NK-92 treated with Interleukin-12 subunit alpha and Interleukin-12 subunit beta, amount 100 ng/mL, for 24 hours (cell line): Measurements from ENCODE around the gene GPR146.
"Not testable (repeated sequence)": the region's sequence is repeated elsewhere in the genome, so short reads cannot be mapped to it uniquely, and the experiment has no call there.

ENCODE experiments used
- DNase-seq: peaks from one replicate; lab custom pipeline; 2025; lab: John Stamatoyannopoulos, UW

The GPR146 gene, protein sequence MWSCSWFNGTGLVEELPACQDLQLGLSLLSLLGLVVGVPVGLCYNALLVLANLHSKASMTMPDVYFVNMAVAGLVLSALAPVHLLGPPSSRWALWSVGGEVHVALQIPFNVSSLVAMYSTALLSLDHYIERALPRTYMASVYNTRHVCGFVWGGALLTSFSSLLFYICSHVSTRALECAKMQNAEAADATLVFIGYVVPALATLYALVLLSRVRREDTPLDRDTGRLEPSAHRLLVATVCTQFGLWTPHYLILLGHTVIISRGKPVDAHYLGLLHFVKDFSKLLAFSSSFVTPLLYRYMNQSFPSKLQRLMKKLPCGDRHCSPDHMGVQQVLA

DNA sequence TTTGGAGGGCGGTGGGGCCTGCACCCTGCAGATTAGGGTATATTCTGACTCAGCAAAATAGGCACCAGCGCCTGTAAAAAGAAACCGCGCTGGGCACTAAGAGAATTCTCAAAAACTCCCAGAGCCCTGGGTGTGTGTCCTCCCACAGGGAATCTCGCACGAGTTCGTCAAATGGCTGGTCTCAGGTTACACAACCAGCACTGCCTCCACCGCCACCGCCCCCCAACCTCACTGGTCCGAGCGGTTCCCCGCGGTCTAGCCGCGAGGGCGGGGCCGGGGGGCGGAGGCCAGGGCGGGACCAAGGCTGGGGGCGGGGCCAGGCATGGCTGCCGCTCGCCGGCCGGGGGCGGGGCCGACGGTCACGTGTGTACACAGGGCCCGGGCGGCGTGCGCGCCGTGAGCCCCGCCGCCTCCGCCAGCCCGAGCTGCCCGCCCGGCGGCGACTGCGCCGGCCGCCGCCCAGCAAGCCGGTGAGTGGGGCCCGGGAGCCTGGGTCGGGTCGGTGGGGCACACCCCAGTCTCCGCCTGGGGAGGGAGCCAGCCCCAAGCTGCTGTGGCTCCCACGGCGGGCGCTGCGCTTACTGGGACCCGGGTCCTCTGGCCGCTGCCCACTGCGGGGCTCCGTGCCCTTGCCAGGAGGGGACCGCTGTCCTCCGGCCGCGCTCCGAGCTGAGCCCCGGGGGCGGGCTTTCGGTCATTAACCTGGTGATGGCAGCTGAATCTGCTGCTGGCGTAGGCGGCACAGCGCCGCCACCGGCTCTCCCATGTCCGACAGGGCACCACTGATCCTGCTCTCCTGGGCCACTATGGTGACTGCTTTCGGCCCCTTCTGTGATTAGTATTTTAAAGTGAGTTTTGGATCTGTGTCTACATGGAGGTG lies at the start of gene GPR146:
Gene GPR146, plus strand, starts transcription at position 358 of the 880 bp plus-strand sequence. CDS start 12,970 bp downstream, outside the sequence.
- DNase-seq = peak; percentile 38

DNA sequence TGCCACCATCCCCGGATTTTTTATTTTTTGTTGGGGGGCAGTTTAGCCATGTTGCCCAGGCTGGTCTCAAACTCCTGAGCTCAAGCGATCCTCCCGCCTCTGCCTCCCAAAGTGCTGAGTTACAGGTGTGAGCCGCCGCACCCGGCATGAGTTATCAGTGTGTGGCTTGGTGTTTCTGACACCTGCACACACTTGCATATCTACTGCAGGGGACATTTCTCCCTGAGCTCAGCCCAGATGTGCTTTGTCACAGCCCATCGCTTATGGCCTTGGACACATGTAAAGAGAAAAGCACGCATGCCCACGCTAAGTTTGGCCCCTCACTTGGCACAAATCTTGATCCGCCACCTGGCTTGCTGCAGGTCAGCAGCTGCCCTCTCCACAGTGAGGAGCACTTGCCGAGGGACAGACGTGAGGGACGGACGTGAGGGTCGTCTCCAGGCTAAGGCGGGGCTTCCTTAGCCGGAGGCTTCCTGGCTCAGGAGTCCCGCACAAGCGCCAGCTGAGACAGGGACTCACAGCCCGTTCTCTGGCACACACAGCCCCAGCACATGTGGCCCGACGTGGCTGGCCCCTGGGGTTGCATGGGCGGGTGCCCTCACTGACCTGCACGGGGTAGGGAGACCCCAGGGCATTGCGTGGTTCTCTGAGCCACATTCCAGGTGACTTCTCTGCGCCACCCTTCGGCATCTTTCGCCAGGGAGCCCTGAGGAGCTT lies 49.6 kb upstream of the GPR146 start:
- DNase-seq = no peak

DNA sequence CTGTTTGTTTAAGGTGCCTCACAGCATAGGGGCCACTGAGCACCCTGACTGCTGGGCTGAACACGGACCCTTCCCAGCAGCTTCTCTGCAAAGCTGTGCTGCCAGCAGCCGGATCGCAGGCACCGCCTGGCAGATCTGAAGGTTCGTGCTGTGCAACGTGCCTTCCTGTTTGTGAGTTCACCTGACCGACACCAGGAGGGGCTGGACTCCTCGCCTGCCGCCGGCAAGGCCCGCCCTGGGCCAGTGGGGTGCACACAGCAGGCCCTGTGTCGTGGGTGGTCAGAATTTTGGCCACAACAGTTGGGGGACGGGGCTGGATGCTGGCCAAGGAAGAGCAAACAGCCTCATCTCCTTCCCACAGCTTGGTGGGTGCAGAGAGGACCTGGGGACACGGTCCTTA lies 48.8 kb upstream of the GPR146 start:
- no peak for DNase-seq

DNA sequence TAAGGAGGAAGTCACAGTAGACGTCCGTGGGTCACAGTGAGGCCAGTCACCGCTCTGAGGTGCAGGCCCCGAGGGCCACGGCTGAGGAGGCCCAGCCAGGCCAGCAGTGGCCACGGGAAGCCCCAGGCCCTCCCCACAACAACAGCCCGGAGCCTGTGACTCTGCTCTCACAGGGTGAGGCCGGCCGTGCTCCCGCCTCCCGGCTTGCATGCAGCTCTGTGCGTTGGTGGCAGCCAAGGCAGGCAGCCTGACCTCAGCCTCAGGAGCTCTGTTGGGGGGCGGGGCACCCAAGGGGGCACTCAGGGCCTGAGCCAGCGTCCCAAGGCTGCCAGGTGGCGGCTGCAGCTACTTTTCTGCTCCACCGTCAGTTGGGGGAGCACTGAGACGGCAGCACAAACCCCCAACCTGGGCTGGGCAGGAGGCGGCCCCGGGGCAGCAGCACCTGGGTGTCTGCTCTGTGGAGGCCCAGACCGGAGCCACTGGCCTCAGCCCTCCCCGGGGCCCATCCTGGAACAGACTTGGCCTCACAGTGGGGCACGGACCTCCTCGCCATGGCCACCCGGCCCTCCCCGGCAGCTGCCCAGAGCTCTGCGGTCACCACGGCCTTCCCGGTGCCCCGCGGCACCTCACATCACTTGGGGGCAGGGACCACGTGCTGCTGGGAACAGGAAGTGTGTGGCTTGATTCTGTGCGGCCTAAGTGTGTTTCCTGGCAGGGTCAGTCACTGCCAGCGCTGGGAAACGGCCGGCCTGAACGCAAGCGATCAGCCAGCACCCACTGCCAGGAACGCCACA lies 48.1 kb upstream of the GPR146 start:
- DNase-seq = no peak

DNA sequence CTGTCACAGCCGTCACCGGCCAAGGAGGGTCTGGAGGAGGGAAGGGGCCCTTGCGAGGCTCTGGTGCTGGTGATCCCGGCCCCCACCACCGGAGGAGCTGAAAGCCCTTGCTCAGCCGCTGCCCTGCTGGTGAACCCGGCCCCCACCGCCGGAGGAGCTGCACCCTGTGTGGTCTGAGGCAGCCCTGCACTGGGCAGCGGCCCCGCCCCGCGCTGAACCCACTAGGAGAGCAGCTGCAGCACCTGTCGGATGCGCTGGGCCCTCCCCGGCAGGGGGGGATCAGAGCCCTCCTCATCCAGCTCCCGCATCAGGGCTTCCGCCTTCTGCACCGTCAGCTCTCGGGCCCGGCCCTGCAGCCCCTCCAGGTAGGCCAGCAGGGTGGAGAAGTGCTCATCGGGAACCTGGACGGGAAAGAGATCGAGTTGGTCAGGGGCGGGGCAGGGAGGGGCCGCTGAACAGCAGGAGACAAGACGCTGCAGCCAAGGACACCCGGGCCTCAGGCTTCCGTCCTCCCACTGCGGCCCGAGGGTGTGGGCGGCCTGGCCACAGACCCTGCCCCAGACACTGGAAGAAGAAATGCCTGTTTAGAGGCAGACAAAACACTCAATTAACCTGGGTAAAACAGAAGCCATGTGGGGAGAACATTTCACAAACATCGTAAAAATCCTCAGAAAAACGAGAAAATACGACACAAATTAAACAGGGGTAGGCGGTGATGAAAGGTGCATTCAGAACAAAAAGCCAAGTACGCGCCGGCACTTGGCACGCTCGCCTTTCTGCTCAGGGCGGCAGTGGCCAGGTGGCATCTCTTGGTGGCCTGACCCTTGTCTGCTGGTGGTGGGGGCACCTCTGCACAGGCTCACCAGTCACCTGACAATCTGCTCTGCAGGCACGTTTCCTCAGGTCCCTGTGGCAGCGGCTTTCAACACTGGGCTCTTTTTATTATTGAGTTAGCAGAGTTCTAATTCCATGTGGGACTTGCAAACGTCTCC lies 46.6 kb upstream of the GPR146 start:
- DNase-seq = no peak

DNA sequence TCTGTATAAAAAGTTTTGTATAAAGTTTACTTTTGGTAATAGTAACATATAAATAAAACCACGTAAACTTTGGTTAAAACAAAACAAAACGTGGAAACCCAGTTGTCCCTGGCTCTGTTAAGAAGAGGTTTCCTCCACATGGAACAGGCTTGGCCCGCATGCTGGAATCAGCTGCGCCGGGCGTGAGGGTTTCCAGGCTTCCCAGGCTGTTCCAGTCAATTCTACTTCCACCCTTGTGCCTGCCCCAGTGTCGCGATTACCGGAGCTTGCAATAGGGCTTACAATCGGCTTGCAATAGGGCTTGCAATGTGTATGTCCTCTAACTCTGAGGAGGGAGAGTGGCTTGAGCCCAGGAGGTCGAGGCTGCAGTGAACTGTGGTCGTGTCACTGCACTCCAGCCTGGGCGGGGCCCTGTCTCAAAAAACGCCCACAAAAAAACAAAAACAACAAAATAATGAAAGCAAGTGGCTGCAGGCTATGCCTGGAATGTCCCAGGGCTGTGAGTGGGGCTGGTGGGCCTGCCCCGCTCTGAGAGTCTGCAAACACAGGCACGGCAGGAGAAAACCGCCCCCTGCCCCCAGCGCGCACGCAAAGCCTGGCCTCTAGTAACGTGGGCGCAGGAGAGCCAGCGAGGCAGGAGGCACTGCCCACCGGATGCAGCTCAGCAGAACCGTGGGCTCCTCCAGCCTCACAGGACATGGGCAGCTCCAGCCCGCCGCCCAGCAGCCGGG lies 45.0 kb upstream of the GPR146 start:
- no peak for DNase-seq

DNA sequence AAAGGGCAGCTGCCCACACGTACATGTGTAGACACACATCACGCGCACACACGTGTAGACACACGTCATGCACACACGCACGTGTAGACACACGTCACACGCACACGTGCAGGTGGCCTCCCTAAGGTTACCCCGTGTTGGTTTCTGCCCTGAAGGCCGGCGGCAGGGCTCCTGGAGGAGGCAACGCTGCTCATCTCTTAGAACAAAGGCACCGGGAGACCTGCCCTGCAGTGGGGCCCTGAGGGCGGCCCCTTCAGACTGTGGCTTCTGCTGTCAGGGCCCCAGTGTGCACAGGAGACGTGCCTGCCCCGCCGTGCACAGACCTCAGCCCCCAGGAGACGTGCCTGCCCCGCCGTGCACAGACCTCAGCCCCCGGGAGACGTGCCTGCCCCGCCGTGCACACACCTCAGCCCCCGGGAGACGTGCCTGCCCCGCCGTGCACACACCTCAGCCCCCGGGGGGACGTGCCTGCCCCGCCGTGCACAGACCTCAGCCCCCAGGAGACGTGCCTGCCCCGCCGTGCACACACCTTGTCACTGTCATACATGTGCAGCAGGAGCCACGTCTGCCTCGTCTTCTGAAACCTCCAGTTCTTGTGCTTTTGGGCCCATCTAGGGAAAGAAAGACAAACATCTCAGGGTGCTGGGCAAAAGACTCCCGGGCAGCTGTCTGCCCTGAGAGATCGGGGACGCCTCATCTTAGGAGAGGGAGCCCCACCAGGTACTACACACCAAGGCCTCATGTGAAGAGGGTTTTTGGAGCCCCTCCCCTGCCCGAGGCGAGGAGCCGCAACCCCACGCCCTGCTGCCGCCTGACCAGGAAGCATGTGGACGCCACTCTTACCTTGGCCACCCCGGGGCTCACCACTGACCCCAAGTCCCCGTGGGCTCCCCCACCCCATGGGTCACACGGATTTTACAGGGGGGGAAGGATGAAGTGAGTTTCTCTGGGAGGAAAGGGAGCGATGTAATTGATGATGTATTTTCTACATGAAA lies 44.1 kb upstream of the GPR146 start:
- DNase-seq = no peak

DNA sequence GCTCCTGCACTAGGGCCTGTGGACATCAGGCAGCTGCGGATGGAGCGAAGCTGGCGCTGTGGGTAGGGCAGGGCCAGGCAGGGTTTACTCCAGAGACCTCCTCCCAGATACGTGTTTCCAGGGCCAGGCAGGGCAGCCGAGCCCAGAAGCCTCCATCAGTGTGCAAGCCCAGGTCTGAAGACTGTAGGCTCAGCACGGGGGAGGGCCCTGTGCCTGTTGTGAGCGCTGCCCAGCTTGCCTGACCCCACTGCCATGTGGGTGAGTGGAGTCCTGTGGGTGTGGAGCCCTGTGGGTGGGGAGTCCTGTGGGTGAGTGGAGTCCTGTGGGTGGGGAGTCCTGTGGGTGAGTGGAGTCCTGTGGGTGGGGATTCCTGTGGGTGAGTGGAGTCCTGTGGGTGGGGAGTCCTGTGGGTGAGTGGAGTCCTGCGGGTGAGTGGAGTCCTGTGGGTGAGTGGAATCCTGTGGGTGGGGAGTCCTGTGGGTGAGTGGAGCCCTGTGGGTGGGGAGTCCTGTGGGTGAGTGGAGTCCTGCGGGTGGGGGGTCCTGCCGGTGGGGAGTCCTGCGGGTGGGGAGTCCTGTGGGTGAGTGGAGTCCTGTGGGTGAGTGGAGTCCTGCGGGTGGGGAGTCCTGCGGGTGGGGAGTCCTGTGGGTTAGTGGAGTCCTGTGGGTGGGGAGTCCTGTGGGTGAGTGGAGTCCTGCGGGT lies 43.1 kb upstream of the GPR146 start:
- not testable (repeated sequence) for DNase-seq

DNA sequence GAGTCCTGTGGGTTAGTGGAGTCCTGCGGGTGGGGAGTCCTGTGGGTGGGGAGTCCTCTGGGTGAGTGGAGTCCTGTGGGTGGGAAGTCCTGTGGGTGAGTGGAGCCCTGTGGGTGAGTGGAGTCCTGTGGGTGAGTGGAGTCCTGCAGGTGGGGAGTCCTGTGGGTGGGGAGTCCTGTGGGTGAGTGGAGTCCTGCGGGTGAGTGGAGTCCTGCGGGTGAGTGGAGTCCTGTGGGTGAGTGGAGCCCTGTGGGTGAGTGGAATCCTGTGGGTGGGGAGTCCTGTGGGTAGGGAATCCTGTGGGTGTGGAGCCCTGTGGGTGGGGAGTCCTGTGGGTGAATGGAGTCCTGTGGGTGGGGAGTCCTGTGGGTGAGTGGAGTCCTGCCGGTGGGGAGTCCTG lies 42.3 kb upstream of the GPR146 start:
- not testable (repeated sequence) for DNase-seq

DNA sequence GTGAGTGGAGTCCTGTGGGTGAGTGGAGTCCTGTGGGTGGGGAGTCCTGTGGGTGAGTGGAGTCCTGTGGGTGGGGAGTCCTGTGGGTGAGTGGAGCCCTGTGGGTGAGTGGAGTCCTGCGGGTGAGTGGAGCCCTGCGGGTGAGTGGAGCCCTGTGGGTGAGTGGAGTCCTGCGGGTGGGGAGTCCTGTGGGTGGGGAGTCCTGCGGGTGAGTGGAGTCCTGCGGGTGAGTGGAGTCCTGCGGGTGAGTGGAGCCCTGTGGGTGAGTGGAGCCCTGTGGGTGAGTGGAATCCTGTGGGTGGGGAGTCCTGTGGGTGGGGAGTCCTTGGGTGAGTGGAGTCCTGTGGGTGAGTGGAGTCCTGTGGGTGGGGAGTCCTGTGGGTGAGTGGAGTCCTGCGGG lies 41.9 kb upstream of the GPR146 start:
- DNase-seq = not testable (repeated sequence)

DNA sequence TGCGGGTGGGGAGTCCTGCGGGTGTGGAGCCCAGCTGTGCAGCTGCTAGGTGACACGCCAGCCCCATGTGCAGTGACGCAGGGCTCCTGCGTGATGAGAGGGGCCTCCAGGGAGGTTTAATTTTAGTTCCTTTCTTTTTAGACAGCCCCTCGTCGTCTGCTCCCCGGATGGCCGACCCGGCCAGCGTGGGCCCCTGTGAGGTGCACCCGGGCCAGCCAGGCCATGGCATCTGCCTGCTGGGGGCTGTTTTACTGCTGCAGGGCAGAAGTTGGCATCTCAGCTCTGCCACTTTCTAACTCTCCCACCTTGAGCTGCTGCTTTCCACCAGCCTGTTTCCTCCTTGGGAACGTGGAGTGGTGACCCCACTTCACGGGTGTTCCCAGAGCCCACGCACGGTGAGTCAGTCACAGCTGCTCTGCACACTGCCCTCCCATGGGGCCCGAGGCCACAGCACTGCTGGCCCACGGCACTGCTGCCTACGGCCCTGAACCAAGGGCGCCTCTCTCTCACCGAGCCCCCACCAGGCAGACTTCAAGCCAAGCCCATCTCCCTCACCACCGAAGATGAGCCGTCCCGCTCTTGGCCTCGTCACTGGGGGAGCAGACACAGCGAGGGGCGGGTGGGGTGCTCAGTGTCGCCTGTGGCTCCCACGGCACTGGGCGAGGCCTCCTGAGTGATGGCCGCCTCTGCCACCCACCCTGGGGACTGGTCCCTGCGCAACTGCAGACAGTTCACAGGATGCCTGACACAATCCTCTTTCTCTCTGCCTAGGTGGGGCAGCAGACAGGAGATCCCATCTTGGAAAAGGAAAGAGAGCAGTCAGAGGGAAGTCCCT lies 40.1 kb upstream of the GPR146 start:
- no peak for DNase-seq

DNA sequence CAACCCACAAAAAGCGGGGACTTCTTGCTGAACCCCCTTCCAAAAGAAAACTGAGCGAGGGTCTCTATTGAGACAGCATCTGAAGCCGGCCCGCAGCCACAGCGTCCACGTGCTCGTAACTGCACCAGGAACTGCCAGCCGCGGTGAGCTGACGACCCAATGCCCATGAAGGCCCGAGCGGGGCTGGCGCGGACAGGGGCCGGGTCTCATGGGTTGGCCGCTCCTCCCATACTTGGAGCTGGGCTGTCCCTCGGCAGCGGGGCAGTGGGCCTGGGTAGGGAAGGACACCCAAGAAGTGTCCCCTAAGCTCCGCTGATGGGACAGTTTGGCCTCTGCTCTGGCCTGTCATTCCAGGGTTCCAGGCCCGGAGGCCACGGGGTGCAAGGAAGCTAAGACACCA lies 39.0 kb upstream of the GPR146 start:
- DNase-seq = no peak

DNA sequence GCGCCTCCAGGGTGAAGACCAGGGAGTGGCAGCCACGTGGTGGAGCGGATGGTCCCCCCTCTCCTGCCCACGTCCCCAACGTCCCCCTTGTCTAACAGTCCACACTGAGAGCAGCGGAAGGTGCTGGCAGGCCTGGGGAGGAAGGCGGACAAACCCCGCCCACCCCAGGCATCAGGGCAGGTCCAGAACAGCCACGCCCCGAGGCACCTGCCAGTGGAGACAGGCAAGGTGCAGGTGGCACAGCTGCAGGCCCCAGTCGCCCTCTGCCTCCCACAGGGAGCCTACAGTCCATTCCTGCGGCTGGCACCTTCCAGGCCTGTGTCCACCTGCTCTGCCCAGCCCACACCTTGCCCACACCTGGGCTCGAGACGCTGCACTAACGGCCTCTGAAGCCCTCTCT lies 36.4 kb upstream of the GPR146 start:
- no peak for DNase-seq

DNA sequence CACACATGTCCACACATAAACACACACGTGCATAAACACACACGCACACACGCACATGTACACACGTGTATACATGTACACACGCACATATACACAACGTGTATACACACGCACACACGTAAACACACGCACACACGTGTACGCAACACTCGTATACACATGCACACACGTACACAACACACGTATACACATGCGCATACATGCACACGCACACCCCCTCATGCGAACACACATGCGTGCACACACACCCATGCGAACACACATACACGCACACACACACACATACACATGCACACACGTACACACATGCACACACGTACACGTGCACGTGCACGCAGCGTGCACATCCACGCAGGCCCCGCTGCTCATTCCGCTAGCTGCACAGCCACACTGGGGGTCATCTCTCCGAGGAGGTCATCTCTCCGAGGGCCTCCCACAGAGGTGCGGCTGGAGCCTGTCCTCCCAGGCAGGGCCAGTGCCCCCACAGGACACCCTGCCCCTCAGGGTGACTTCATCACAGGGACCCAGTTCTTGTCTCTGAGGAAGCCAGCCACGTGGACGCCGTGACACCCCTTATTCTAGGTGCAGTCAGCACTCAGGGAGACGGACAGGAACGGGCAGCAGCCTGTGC lies 35.5 kb upstream of the GPR146 start:
- DNase-seq = no peak

DNA sequence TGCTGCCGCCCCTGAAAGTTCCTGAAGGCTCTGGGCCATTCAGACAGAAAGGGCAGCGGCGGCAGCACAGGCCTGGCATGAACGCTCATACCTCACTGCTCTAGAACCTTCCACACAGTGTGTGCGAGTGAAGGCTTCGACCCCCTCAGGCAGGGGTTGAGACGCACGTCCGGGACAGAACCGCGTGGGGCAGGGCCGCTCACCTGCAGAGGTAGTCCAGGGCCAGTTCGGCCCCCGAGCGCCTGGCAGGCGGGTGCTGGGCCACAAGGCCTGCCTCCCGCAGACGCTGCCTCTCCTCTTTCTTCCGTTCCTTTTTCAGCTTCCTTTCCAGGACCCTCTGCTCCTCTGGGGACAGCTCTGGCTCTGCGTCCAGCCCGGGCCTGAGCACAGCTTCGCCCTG lies 34.6 kb upstream of the GPR146 start:
- no peak for DNase-seq

DNA sequence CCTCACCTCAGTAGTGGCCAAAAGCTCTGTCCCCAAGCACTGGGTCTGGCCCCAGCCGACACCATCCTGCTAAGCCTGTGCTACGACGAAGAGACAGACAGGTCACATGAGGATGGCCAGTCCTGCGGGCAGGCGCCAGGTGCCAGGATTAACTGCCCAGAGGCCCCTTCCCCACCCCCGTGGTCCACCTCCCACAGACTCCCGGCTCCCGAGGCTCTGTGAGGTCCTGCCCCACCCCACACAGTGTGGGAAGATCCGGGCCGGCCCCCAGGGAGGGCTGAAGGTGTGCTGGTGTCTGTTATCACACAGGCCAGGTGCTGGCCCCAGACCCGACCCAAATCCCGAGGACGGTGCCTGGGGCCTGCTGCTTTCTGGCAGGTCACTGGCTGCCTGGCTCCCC lies 34.1 kb upstream of the GPR146 start:
- DNase-seq = no peak
